HG02938 (cell line): ENCODE data around the gene OPRD1.
"Not testable (repeated sequence)": the region's sequence is repeated elsewhere in the genome, so short reads cannot be mapped to it uniquely, and the experiment has no call there.

Source experiments
- ATAC-seq: cut with Tn5 transposase; IDR thresholded peaks from one replicate; pipeline ENCODE4 v1.9.1; 2021; ENCODE audit warnings: mild to moderate bottlenecking, moderate library complexity; ENCODE audit not compliant: unreplicated experiment

OPRD1 gene

DNA sequence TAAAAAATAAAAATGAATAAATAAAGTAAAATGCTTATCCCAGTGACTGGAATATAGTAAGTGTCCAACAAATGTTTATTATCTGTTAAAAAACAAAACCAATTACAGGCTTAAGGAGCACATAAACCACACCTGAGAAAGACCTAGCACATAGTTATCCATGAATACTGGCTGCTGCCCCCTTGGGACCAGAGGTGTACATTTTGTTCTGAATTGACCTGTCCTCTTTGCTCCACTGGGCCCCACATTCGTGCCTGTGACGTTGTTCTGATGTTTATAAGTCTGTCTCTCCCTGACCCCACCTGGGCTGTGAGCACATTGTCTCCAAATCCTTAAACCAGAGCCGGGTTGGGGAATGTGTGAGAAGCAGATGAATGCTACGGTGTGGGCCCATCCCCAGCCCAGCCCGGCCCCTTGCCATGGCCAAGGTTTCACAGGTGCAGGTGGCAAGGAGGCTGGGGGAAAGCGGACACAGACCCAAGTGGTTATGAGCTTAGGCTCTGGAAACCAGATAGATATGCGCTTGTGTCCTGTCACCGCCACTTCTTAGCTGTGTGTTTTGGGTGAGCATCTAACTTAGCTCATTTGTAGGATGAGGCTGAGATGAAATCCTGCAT is 29.1 kb downstream of the OPRD1 start:
- no peak for ATAC-seq

GRCh38 chr1:28845786-28846543 is 34.0 kb downstream of the OPRD1 start:
- ATAC-seq, result no peak

- ATAC-seq, result not testable (repeated sequence)
Measured at GRCh38 chr1:28847207-28847606, 35.2 kb downstream of the OPRD1 start.

DNA sequence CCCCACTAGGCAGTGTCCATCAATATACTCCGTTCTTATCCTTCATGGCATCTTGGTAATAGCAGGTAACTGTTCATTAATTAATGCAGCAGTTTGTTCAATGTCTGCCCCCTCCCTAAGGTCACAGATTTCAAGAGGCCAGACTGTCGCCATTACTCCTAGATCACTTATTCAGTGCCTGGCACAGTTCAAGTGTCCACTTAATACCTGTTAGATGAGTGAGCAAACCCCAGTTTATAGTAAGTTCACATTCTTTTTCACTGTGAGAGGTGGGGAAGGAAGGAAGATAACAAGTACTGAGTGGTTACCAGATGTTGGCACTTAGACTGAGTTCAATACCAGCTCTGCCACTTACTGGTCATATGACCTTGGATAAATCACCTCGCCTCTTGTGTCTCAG is 36.4 kb downstream of the OPRD1 start:
- no peak for ATAC-seq

DNA sequence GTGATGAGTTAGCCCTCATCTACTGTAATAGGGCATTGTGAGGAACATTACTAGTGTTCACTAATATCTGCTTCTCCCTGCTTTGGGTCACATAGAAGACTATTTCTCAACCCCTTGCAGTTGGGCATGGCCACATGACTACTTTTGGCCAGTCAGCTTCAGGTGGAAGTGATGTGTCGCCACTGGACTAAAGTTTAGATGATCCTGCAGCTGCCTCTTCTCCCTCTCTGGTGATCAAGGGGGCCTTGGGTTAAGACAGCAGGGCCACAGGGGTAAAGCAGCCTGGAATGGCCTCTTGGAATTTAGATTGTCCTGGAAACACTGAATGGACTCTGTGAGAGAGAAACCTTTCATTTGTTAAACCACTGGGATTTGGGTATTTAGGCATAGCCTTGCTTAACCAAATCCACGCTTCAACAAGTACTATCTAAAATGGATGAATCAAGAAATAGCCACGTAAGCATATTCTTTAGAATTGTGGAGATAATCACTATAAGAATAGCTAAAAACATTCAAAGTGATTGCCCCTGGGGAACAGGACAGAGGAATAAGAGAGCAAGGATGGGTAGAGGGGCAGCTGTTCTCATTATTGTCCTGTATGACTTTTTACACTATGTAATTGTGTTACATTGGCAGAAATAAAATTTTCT is 41.2 kb downstream of the OPRD1 start:
- ATAC-seq, result no peak

DNA sequence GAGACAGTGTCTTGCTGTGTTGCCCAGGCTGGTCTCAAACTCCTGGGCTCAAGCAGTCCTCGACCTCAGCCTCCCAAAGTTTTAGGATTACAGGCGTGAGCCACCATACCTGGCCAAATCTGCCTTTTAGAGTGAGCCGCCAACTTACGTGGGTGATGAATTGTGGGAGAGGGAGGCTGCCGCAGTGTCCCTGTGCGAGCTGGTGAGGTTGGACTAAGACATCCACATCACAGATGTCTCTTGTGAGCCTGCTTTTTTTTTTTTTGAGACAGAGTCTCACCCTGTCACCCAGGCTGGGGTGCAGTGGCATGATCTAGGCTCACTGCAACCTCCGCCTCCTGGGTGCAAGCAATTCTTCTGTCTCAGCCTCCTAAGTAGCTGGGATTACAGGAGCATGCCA is 42.4 kb downstream of the OPRD1 start:
- ATAC-seq, result not testable (repeated sequence)

DNA sequence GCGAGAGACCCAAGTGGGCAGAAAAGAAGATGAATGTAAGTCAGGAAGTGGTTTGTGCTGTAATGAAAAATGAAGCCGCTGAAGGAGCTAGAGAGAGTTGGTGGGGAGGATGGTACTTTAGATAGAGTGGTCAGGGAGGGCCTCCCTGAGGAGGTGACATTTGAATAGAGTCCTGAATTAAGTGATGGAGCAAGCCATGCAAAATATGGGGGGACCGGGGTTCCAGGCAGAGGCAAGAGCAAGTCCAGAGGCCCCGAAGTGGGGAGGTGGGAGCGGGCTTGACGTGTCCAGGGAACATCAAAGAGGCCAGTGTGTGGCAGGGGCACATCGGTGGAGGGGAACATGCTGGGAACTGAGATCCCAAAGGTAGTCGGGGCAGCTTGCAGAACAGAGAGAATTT is 43.1 kb downstream of the OPRD1 start:
- ATAC-seq, result no peak

GRCh38 chr1:28855469-28855951 is 43.5 kb downstream of the OPRD1 start:
- ATAC-seq, result no peak

DNA sequence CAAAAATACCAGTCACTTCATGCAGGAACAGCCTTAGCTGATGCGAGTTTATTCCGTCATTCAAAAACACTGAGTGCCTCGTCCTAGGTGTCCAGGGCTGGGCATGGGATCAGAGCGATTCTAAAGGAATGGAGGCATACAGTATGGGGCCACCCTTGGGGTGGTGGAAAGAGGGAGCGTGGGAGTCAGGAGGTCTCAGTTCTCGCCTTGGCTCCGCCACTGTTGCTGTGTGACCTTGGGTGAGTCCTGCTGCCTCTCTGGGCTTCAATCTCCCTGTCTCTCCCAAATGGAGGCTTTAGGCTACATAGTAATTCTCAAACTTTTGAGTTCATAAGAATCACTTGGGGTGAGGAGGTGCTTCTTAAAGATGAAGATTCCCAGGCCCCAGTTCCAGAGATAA is 44.0 kb downstream of the OPRD1 start:
- ATAC-seq, result no peak

DNA sequence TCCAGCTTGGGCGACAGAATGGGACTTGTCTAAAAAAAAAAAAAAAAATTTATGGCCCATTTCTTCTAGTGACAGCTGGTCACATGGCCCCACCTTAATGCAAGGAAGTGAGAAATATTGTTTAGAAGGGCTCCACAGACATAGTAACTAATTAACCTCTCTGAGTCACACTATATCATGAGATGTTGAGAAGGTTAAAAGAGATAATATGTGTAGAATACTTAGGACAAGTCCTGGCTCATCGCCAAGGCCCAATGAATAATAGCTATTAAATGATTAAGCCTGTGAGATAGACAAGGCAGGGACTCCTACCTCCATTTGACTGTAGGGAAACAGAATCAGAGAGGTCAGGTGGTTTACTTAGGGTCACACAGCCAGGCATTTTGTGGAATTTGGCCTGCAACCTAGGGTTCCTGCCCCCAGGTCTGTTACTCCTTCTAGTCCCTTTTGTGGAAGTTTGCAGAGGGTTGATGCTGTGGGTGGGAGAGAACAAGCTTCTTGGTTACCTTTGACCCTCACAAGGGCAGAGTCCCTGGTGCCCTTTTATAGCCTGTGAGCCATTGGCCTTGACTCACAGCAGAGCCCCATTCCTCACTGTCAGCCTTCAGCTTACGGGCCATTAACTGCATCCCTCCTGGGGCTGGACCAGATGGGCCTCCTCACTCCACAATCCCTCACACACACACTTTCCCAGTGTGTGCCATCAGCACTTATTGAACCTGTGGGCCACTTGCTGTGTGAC is 48.5 kb downstream of the OPRD1 start:
- ATAC-seq, result no peak

GRCh38 chr1:28862571-28863403 is 50.8 kb downstream of the OPRD1 start:
- no peak for ATAC-seq

DNA sequence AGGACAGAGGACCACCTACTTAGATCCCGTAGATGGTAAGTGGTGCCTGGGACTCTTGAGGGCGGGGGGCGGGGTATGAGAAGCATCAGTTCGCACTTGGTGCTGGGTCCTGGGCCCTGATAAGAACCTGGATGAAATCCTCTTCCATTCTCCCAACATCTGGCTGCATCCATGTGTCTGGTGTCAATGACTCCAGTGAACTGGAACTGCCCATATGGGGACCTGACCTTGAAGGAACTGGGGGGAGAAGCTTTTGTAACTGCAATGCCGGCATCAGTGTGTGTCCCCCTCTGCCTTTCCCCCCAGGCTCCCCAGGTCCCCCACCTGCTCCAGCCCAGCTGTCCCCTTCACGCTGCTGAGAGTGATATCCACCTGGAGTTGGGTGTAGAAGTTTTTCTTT is 52.7 kb downstream of the OPRD1 start:
- no peak for ATAC-seq

GRCh38 chr1:28865997-28866650 is 54.2 kb downstream of the OPRD1 start:
- no peak for ATAC-seq

DNA sequence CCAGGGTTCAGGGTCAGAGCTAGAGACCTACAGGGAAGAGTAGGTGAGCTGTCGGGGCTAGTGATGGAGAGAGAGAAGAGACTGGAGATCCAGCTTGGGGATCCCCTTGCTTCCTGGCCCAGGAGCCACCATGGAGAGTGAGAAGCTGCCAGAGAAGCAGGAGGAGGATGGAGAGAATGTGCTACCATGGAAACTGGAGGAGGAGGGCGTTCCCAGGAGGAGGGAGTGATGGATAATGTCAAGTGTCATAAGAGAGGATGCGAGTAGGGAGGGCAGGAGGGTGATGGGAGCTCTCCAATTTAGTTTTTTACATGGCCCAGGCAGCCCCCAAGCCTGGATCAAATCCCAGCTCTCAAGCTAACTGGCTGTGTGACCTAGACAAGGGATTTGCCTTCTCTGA is 55.9 kb downstream of the OPRD1 start:
- ATAC-seq, result no peak

- no peak for ATAC-seq
Measured at GRCh38 chr1:28869952-28870351, 58.0 kb downstream of the OPRD1 start.

DNA sequence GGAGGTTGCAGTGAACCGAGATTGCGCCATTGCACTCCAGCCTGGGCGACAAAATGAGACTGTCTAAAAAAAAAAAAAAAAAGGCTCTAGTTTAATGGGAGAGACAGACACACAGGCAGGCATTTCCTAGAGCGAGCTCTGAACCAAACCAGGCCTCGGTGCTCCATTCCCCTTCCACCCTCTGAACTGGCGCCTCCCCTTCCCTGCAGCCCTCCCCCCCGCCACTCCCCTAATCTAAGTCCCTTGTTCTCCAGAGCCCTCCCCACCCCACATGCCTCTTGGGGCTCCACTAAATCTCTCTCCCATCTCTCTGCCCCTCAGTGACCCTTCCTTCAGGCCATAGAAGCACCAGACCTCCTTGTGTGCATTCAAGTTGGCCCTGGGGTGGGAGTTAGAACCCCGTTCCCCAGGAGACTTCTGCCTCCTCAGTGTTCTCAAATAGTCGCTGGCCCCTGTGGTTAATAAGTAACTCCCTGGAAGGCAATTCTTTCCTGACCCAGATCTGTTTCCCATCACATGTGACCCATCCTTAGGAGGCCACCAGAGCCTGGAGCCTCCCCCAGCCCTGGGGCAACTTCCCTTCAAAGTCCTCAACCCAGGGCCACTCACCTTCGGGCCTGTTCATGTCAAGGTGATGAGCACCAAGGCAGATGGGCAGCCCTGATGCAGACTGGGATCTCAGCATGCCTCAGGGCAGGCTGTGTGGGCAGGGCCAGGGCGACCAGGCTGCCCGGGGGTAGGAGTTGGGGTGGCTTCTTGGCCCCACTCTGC is 59.8 kb downstream of the OPRD1 start:
- no peak for ATAC-seq

- not testable (repeated sequence) for ATAC-seq
Measured at GRCh38 chr1:28875134-28875533, 63.2 kb downstream of the OPRD1 start.

DNA sequence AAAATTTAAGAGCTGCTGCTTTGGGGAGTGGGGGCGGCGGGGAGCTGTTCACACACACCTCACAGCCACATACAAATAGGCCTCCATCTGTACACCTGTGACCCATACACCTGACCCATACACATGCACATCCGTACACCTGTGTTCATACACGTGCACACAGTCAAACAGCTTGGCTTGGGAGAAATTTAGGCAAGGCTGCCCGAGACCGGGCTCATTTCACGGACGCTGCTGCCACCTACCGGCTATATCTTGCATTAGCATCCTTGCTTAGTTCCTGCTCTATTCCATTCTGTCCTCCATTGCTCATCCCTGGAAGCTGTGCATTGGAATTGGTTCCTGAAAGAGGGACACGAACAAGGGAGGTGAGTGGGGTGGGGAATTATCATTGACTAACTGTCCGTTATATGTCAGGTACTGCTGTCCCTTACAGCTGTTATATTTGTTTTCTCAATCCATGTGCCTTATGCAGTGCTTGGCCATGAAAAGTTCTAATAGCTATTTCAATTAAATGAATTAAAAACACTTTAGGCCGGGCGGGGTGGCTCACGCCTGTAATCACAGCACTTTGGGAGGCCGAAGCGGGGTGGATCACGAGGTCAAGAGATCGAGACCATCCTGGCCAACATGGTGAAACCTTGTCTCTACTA is 65.3 kb downstream of the OPRD1 start:
- ATAC-seq, result no peak

DNA sequence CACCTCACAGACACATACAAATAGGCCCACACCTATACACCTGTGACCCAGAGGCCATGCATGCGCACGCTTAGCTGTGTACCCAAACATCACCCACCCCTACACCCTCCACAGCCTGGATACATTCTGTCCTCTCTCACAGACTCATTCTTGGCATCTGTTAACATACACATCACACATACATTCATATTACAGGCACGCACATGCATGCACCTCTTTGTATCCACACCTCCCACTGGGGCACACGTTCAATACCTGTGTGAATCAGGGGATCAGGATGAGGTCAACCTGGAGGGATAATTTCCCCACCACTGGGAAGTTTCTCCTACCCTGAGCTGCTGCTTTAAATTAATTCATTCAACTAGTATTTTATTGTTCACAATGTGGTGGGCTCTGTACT is 66.8 kb downstream of the OPRD1 start:
- no peak for ATAC-seq
